Caco-2 (cell line): ENCODE measurements around the gene NFKBIE. TPM values are rescaled to one million over a fixed set of nuclear protein-coding genes. Genes with fewer than 3 reads are reported as not detected.

Source experiments
- BruUV-seq: library from RNA; stranded (reverse); fragments of 400-500 nt; replicated peaks from 2 replicates; lab custom pipeline; 2021; lab: Mats Ljungman, UMichigan
- CTCF ChIA-PET: fragments of 300-600 bp; sonication (Branson Sonifier 250); formaldehyde crosslinking; loops from one replicate; lab custom pipeline; 2022; ENCODE audit warnings: antibody characterized with exemption; lab: Charles Lee
- POLR2A ChIA-PET: fragments of 300-600 bp; sonication (Branson Sonifier 250); formaldehyde crosslinking; loops from one replicate; lab custom pipeline; 2022; ENCODE audit warnings: antibody characterized with exemption; lab: Charles Lee
- DNase-seq, 2 experiments: peaks; one replicate each; pipeline versions ENCODE4 v3.0.0 to v3.0.0-alpha.2; 2020 to 2022
- H3K27me3 ChIP-seq: replicated peaks from 2 replicates; pipeline ENCODE4 v1.6.0; 2011; ENCODE audit warnings: low read length; ENCODE audit not compliant: control insufficient read depth, insufficient read depth
- H3K36me3 ChIP-seq: 2 replicates; pipeline ENCODE4 v1.5.1; 2011; ENCODE audit warnings: low read length; ENCODE audit not compliant: control insufficient read depth, insufficient read depth
- H3K4me1 ChIP-seq: fragments of 250-450 bp; sonication (Bioruptor Pico); 2 replicates; pipeline ENCODE4 v1.5.1; 2020; ENCODE audit warnings: mild to moderate bottlenecking
- H3K4me3 ChIP-seq: 2 replicates; pipeline ENCODE4 v1.5.1; 2011; ENCODE audit warnings: low read depth, mild to moderate bottlenecking, control low read depth, low read length
- H3K9me3 ChIP-seq: fragments of 250-450 bp; sonication (Bioruptor Pico); 2 replicates; pipeline ENCODE4 v1.5.1; 2020; ENCODE audit warnings: mild to moderate bottlenecking, moderate library complexity
- H3K27ac Mint-ChIP-seq: one replicate; pipeline ENCODE4 v1.8.0; 2022; ENCODE audit warnings: mixed read lengths; ENCODE audit not compliant: unreplicated experiment
- H3K27me3 Mint-ChIP-seq: one replicate; pipeline ENCODE4 v1.8.0; 2022; ENCODE audit warnings: mixed read lengths; ENCODE audit not compliant: insufficient read depth, unreplicated experiment
- H3K36me3 Mint-ChIP-seq: one replicate; pipeline ENCODE4 v1.8.0; 2022; ENCODE audit warnings: mild to moderate bottlenecking, mixed read lengths; ENCODE audit not compliant: insufficient read depth, unreplicated experiment
- H3K4me1 Mint-ChIP-seq: one replicate; pipeline ENCODE4 v1.8.0; 2022; ENCODE audit warnings: low read depth, mixed read lengths; ENCODE audit not compliant: unreplicated experiment
- H3K4me3 Mint-ChIP-seq: one replicate; pipeline ENCODE4 v1.8.0; 2022; ENCODE audit warnings: mild to moderate bottlenecking, moderate library complexity, mixed read lengths; ENCODE audit not compliant: unreplicated experiment
- H3K9me3 Mint-ChIP-seq: one replicate; pipeline ENCODE4 v1.8.0; 2022; ENCODE audit warnings: mixed read lengths; ENCODE audit not compliant: unreplicated experiment
- intact Hi-C: fragments of 100-400 bp; cut with micrococcal nuclease; formaldehyde crosslinking; loops from one replicate; pipeline ENCODE4 v1.10.0; 2022; ENCODE audit not compliant: unreplicated experiment
- total RNA-seq: library from RNA; stranded (reverse); gene quantifications from 2 replicates; pipeline ENCODE4 v1.2.3, GENCODE V29; 2022
- TF ChIP-seq, protein P1 (sequence below), 2 experiments: fragments of 200-600 bp in 1 of 2; IDR thresholded peaks; 1 replicate in 1 of 2; 2 replicates in 1 of 2; pipeline versions ENCODE4 v1.5.1 to v1.8.0; 2011 to 2022; ENCODE audit warnings: antibody characterized with exemption in 1 of 2, control low read depth in 1 of 2, inconsistent platforms in 1 of 2, low read depth in 1 of 2, low read length in 1 of 2, mild to moderate bottlenecking in 1 of 2, moderate library complexity in 1 of 2; ENCODE audit not compliant: insufficient read depth in 1 of 2, severe bottlenecking in 1 of 2, unreplicated experiment in 1 of 2

The NFKBIE gene
- total RNA-seq, 1 experiment from 2014 or later, result 8.4 TPM

DNA sequence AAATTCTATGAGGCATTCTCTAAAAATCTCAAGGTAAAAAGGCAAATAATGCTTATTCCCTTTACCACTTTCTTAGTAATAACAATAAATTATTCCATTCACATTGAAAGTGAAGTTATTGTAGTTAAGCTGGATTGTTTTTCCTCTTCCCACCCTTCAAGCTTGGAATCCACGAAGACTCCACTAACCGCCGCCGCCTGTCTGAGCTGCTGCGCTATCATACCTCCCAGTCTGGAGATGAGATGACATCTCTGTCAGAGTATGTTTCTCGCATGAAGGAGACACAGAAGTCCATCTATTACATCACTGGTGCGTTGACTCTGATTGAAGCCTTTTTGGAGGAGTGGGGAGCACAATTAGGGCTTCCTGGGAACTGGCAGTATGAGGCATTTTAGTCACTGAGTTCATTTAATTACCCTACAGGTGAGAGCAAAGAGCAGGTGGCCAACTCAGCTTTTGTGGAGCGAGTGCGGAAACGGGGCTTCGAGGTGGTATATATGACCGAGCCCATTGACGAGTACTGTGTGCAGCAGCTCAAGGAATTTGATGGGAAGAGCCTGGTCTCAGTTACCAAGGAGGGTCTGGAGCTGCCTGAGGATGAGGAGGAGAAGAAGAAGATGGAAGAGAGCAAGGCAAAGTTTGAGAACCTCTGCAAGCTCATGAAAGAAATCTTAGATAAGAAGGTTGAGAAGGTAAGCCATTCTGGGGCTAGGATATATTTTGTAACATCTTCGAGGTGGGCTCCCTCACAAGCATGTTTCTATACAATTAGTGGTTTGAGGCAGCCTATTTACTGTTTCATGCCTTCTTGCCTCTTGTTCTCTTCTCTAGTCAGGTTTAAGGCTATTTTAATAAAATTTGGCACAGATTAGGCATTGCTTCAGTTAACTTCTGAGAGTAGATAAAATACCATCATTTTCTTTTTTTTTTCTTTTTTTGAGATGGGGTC lies 13.5 kb downstream of the NFKBIE start:
- BruUV-seq, result no TSS peak
- Mint-ChIP-seq H3K27me3 (no peaks in the 10 kb centered on the region), H3K27ac (peak overlapping the region; percentile 11), H3K9me3 (no peaks in the 10 kb centered on the region), H3K4me1 (peaks cover 27% of the 10 kb centered on the region), H3K36me3 (peaks cover 100% of the 10 kb centered on the region), H3K4me3 (no peak overlapping the region)
- intact Hi-C loops, result no loop called here
- POLR2A ChIA-PET, result no interaction called here
- H3K4me1 ChIP-seq, result peaks cover 14% of the 10 kb centered on the region
- peaks cover 14% of the 10 kb centered on the region for H3K36me3 ChIP-seq
- no peaks in the 10 kb centered on the region for H3K27me3 ChIP-seq
- TF ChIP-seq, protein P1, sequence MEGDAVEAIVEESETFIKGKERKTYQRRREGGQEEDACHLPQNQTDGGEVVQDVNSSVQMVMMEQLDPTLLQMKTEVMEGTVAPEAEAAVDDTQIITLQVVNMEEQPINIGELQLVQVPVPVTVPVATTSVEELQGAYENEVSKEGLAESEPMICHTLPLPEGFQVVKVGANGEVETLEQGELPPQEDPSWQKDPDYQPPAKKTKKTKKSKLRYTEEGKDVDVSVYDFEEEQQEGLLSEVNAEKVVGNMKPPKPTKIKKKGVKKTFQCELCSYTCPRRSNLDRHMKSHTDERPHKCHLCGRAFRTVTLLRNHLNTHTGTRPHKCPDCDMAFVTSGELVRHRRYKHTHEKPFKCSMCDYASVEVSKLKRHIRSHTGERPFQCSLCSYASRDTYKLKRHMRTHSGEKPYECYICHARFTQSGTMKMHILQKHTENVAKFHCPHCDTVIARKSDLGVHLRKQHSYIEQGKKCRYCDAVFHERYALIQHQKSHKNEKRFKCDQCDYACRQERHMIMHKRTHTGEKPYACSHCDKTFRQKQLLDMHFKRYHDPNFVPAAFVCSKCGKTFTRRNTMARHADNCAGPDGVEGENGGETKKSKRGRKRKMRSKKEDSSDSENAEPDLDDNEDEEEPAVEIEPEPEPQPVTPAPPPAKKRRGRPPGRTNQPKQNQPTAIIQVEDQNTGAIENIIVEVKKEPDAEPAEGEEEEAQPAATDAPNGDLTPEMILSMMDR (IDR thresholded peaks at IDR 0.05; ENCODE audit: insufficient read depth in 1 of 2, low read depth in 1 of 2, low read length in 1 of 2, severe bottlenecking in 1 of 2, unreplicated experiment in 1 of 2), result no peak
- no peaks in the 10 kb centered on the region for H3K9me3 ChIP-seq
- H3K4me3 ChIP-seq, result no peak overlapping the region
- DNase-seq, result no peak
- CTCF ChIA-PET, result no interaction called here

DNA sequence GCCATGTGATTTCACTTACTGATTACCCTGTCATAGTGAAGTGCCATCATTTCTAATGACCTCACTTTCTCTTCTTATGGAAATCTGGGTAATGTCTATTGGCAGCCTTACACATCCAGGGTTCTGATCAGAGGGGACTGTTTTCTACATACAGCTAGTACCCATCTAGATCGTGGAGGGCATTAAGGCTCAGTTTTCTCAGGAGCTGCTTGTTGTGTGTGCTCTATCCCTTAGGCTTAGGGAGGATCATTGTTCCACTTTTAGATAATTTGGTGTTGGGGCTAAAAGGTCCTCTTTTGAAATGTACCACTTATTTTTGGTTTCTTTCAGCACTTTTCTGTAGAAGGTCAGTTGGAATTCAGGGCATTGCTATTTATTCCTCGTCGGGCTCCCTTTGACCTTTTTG lies 14.6 kb downstream of the NFKBIE start:
- H3K27me3 ChIP-seq, result no peaks in the 10 kb centered on the region
- peaks cover 15% of the 10 kb centered on the region for H3K4me1 Mint-ChIP-seq
- H3K9me3 ChIP-seq, result no peaks in the 10 kb centered on the region
- peak overlapping the region; percentile 2 for H3K27ac Mint-ChIP-seq
- intact Hi-C loops, result no loop called here
- DNase-seq, result no peak
- ChIA-PET CTCF (no interaction called here), POLR2A (no interaction called here)
- TF ChIP-seq, protein P1 (IDR thresholded peaks at IDR 0.05; ENCODE audit: insufficient read depth in 1 of 2, low read depth in 1 of 2, low read length in 1 of 2, severe bottlenecking in 1 of 2, unreplicated experiment in 1 of 2), result no peak
- no TSS peak for BruUV-seq
- no peak overlapping the region for H3K4me3 Mint-ChIP-seq
- H3K4me3 ChIP-seq, result no peak overlapping the region
- H3K36me3 ChIP-seq, result peaks cover 14% of the 10 kb centered on the region
- no peaks in the 10 kb centered on the region for H3K9me3 Mint-ChIP-seq
- peaks cover 100% of the 10 kb centered on the region for H3K36me3 Mint-ChIP-seq
- peaks cover 14% of the 10 kb centered on the region for H3K4me1 ChIP-seq
- no peaks in the 10 kb centered on the region for H3K27me3 Mint-ChIP-seq

DNA sequence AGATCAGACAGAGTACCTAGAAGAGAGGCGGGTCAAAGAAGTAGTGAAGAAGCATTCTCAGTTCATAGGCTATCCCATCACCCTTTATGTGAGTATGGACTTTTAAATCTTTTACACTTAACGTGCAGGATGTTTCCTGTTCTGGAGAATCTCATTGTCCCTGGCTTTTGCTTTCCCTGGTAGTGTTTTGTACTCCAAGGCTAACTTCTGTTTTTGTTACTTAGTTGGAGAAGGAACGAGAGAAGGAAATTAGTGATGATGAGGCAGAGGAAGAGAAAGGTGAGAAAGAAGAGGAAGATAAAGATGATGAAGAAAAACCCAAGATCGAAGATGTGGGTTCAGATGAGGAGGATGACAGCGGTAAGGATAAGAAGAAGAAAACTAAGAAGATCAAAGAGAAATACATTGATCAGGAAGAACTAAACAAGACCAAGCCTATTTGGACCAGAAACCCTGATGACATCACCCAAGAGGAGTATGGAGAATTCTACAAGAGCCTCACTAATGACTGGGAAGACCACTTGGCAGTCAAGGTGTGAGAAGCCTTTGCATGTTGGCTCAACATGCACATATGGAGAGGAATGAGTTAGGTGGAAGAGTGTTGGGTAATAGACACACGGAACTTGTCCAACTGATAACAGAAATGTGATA lies 15.2 kb downstream of the NFKBIE start:
- H3K9me3 ChIP-seq, result no peaks in the 10 kb centered on the region
- no peaks in the 10 kb centered on the region for H3K27me3 ChIP-seq
- Mint-ChIP-seq H3K36me3 (peaks cover 96% of the 10 kb centered on the region), H3K4me3 (peak overlapping the region; percentile 97), H3K27ac (peak overlapping the region; percentile 2), H3K9me3 (no peaks in the 10 kb centered on the region), H3K4me1 (peaks cover 19% of the 10 kb centered on the region), H3K27me3 (no peaks in the 10 kb centered on the region)
- no peak overlapping the region for H3K4me3 ChIP-seq
- TF ChIP-seq, protein P1 (IDR thresholded peaks at IDR 0.05; ENCODE audit: insufficient read depth in 1 of 2, low read depth in 1 of 2, low read length in 1 of 2, severe bottlenecking in 1 of 2, unreplicated experiment in 1 of 2), result no peak
- ChIA-PET POLR2A (no interaction called here), CTCF (no interaction called here)
- peaks cover 14% of the 10 kb centered on the region for H3K36me3 ChIP-seq
- no peak for DNase-seq
- peaks cover 15% of the 10 kb centered on the region for H3K4me1 ChIP-seq
- intact Hi-C loops, result no loop called here
- no TSS peak for BruUV-seq
